Measurements from ENCODE around the gene RNU5D-1. TPM values are rescaled to one million over a fixed set of nuclear protein-coding genes. Genes with fewer than 3 reads are reported as not detected.

Gene RNU5D-1
- total RNA-seq, 4 donors from 2014 or later = not detected

DNA sequence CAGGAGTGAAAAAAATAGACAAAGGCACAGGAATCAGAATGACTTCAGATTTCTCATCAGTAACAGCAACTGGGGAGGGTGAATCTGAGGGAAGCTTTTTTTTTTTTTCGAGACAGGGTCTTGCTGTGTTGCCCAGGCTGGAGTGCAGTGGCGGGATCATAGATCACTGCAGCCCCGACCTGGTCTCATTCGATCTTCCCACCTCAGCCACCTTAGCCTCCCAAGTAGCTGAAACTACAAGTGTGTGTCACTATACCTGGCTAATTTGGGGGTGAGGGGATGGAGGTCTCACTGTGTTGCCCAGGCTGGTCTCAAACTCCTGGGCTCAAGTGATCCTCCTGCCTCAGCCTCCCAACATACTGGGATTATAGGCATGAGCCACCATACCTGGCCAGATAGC lies 45.8 kb downstream of the RNU5D-1 start:
- Histone ChIP-seq H3K27ac (no peak overlapping the region), H3K27me3 (no peaks in the 10 kb centered on the region), H3K4me1 (no peaks in the 10 kb centered on the region), H3K9me3 (no peaks in the 10 kb centered on the region), H3K36me3 (no peaks in the 10 kb centered on the region), H3K4me3 (no peak overlapping the region)
- 92 to 93% methylated on average over 4 of the region's 4 CpGs for WGBS, 2 donors
- DNase-seq (ENCODE audit: low spot score in 2 of 2) = no peak
- TF ChIP-seq POLR2A (IDR thresholded peaks at IDR 0.05) (no peak), EP300 (IDR thresholded peaks at IDR 0.05) (no peak)
- TF ChIP-seq, protein P1, sequence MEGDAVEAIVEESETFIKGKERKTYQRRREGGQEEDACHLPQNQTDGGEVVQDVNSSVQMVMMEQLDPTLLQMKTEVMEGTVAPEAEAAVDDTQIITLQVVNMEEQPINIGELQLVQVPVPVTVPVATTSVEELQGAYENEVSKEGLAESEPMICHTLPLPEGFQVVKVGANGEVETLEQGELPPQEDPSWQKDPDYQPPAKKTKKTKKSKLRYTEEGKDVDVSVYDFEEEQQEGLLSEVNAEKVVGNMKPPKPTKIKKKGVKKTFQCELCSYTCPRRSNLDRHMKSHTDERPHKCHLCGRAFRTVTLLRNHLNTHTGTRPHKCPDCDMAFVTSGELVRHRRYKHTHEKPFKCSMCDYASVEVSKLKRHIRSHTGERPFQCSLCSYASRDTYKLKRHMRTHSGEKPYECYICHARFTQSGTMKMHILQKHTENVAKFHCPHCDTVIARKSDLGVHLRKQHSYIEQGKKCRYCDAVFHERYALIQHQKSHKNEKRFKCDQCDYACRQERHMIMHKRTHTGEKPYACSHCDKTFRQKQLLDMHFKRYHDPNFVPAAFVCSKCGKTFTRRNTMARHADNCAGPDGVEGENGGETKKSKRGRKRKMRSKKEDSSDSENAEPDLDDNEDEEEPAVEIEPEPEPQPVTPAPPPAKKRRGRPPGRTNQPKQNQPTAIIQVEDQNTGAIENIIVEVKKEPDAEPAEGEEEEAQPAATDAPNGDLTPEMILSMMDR (IDR thresholded peaks at IDR 0.05) = no peak

DNA sequence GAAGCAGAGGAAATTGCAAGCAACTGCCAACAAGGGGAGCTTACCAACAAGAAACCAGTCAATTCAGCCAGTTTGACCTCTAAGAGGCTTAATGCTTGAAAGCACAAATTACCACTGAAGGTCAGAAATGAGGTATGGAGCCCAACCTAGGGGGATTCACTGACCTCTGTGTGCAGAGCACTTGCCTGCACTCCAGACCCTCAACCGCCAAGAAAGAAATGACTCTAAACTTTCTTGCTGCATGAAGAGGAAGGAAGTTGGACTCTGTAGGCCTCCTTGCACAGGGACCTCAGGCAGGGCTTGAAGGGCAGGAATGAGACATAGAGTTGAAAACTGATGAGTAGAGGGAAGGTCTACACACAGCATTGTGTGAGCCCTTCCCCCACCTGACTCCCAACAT lies 46.4 kb downstream of the RNU5D-1 start:
- H3K27me3 ChIP-seq = no peaks in the 10 kb centered on the region
- WGBS, 2 donors = 79 to 92% methylated on average over 1 of the region's 1 CpG
- no peak for DNase-seq (ENCODE audit: low spot score in 2 of 2)

DNA sequence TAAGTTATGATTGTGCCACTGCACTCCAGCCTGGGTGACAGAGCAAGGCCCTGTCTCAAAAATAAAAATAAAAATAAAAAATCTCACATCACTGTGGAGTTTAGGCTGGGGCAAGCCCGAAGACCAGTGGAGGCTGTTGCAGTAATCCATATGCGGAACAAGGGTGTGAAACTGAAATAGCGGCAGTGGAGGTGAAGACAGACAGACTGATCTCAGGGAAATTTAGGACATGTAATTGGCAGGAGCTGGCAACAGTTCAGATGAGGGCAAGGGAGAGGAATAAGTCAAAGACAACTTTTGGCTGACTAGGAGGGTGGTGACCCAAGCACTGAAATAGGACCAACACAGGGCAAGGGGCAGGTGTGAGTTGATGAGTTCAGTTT lies 48.1 kb downstream of the RNU5D-1 start:
- no peaks in the 10 kb centered on the region for H3K27me3 ChIP-seq
- no peaks in the 10 kb centered on the region for H3K9me3 ChIP-seq
- 95% methylated on average over 3 of the region's 3 CpGs for WGBS, 2 donors
- H3K27ac ChIP-seq = no peak overlapping the region
- H3K4me1 ChIP-seq = peaks cover 0 to 12% (median 0%) of the 10 kb centered on the region in 4 donors
- no peak overlapping the region for H3K4me3 ChIP-seq
- DNase-seq (ENCODE audit: low spot score in 2 of 2) = no peak
- no peaks in the 10 kb centered on the region for H3K36me3 ChIP-seq
- TF ChIP-seq, protein P1 (IDR thresholded peaks at IDR 0.05) = no peak
- TF ChIP-seq POLR2A (IDR thresholded peaks at IDR 0.05) = no peak
- no peak for TF ChIP-seq EP300 (IDR thresholded peaks at IDR 0.05)

More for the DNA sequence above, 46.4 kb downstream of the RNU5D-1 start:
- Histone ChIP-seq H3K4me3 (no peak overlapping the region), H3K36me3 (no peaks in the 10 kb centered on the region), H3K4me1 (no peaks in the 10 kb centered on the region), H3K9me3 (no peaks in the 10 kb centered on the region), H3K27ac (no peak overlapping the region)
- TF ChIP-seq, protein P1 (IDR thresholded peaks at IDR 0.05) = no peak
- TF ChIP-seq POLR2A (IDR thresholded peaks at IDR 0.05) = no peak
- no peak for TF ChIP-seq EP300 (IDR thresholded peaks at IDR 0.05)

DNA sequence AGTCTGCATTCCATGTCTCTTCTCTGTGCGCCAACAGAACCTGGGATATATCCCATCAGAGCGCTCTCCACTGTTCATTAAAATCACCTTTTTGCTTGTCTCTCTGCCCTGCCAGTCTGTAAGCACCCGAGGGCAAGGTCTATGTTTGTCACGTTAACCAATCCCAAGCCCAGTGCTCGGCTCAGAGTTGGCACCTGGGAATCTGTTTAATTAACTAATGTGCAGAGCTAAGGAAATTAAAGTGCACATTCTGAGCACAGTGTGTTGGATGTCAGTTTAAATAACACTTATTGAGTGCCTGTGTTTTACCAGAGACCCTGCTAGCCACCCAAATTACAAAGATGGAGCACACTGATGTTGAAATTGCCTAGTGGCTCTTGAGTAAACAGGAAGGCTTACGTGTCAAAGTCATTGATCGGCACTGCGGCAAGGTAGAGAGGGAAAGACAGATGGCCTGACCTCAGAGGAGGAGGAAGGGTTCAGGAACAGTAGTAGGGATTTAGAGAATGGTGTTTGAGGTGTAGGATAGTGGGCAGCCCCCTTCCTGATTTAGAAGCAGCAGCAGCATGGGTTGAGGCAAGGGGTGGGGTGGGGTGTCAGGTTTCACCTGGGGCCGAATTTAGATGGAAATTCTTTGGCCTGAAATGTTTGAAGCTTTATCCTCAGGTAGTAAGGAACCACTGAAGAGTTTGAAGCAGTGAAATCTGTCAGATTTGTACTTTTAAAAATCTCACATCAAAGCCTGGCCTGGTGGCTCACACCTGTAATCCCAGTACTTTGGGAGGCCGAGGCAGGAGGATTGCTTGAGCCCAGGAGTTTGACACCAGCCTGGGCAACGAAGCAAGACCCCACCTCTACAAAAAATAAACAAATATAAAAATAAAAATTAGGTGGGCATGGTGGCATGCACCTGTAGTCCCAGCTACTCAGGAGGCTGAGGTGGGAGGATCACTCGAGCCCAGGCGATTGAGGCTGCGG lies 48.8 kb downstream of the RNU5D-1 start:
- H3K4me3 ChIP-seq = no peak overlapping the region
- H3K36me3 ChIP-seq = no peaks in the 10 kb centered on the region
- no peaks in the 10 kb centered on the region for H3K9me3 ChIP-seq
- H3K27ac ChIP-seq = no peak overlapping the region
- WGBS, 2 donors = 82 to 85% methylated on average over 14 of the region's 14 CpGs
- DNase-seq (ENCODE audit: low spot score in 2 of 2) = no peak
- no peaks in the 10 kb centered on the region for H3K27me3 ChIP-seq
- TF ChIP-seq EP300 (IDR thresholded peaks at IDR 0.05) (no peak), POLR2A (IDR thresholded peaks at IDR 0.05) (no peak)
- TF ChIP-seq, protein P1 (IDR thresholded peaks at IDR 0.05) = no peak
- peaks cover 0 to 19% (median under 1%) of the 10 kb centered on the region in 4 donors for H3K4me1 ChIP-seq

Small RNAs within 50 kb of the gene (small RNA-seq; reads per million reads assigned to genes)
- gene RNU5D-1 (not detected), gene RNU5F-1 (not detected), gene SNORD38A (841 reads per million, percentile 98 among the genes with 10 or more reads in this experiment), gene SNORD38B (not detected), gene SNORD46 (1,903 reads per million, percentile 99 among the genes with 10 or more reads in this experiment), gene SNORD55 (not detected)

Other genes starting within 250 kb of the RNU5D-1 start
- gene TMEM53, start 56.7 kb downstream of the RNU5D-1 start, total RNA-seq = 10 to 100 TPM in 2 of 4 donors, 1 to 10 TPM in 2; 7.2 to 10.5 (median 9.5) TPM
- 1 to 10 TPM in 3 of 4 donors, under 1 TPM in 1; 0.66 to 7.1 (median 2.9) TPM for gene ARMH1, start 56.5 kb downstream of the RNU5D-1 start, total RNA-seq
- gene KIF2C, start 8.7 kb upstream of the RNU5D-1 start, total RNA-seq = 1 to 10 TPM in 2 of 4 donors, under 1 TPM in 1, not detected in 1; 0.63 to 3.3 (median 2.7) TPM
- 1,000 to 10,000 TPM; 2,048 to 2,345 (median 2,235) TPM for gene RPS8, start 44.4 kb upstream of the RNU5D-1 start, total RNA-seq
- gene BEST4, start 57.0 kb upstream of the RNU5D-1 start, total RNA-seq = under 1 TPM in 2 of 4 donors, not detected in 2; 0.21 to 0.98 TPM
- gene PLK3, start 69.2 kb upstream of the RNU5D-1 start, total RNA-seq = 10 to 100 TPM; 10.6 to 29.3 (median 26.3) TPM
- 1 to 10 TPM in 2 of 4 donors, not detected in 2; 2.5 to 3.3 TPM for gene DYNLT4, start 76.2 kb upstream of the RNU5D-1 start, total RNA-seq
- gene BTBD19, start 77.4 kb upstream of the RNU5D-1 start, total RNA-seq = 10 to 100 TPM; 14.9 to 50.0 (median 25.5) TPM
- 10 to 100 TPM in 2 of 4 donors, 1 to 10 TPM in 2; 6.6 to 13.4 (median 9.9) TPM for gene PTCH2, start 112.1 kb upstream of the RNU5D-1 start, total RNA-seq

Data from tibial nerve (tissue), 4 donors.